Measurements from ENCODE around the gene HADHA.

HADHA gene

GRCh38 chr2:26141145-26141769, 103.2 kb downstream of the HADHA start:
- CTCF ChIA-PET = interaction anchor here (0.9 to 4.7 kb wide), 3 partner anchors 289 to 534 kb away, joined by 3 to 20 read pairs (median 4); no protein-coding TSS in a partner anchor
- Mint-ChIP-seq H3K27ac (no peak overlapping the region), H3K4me1 (no peaks in the 10 kb centered on the region), H3K9me3 (no peaks in the 10 kb centered on the region), H3K4me3 (no peak overlapping the region), H3K27me3 (no peaks in the 10 kb centered on the region), H3K36me3 (peaks cover 2% of the 10 kb centered on the region)
- DNase-seq = no peak
